Fibroblast of skin of left biceps (primary cell): ENCODE results near the gene ARSG.
"Not testable (repeated sequence)": the region's sequence is repeated elsewhere in the genome, so short reads cannot be mapped to it uniquely, and the experiment has no call there.

Experiments used
- DNase-seq, 2 experiments: peaks; one replicate each; pipeline ENCODE4 v3.0.0-alpha.2; 2013; ENCODE audit warnings: low read depth in 2 of 2

The ARSG gene

DNA sequence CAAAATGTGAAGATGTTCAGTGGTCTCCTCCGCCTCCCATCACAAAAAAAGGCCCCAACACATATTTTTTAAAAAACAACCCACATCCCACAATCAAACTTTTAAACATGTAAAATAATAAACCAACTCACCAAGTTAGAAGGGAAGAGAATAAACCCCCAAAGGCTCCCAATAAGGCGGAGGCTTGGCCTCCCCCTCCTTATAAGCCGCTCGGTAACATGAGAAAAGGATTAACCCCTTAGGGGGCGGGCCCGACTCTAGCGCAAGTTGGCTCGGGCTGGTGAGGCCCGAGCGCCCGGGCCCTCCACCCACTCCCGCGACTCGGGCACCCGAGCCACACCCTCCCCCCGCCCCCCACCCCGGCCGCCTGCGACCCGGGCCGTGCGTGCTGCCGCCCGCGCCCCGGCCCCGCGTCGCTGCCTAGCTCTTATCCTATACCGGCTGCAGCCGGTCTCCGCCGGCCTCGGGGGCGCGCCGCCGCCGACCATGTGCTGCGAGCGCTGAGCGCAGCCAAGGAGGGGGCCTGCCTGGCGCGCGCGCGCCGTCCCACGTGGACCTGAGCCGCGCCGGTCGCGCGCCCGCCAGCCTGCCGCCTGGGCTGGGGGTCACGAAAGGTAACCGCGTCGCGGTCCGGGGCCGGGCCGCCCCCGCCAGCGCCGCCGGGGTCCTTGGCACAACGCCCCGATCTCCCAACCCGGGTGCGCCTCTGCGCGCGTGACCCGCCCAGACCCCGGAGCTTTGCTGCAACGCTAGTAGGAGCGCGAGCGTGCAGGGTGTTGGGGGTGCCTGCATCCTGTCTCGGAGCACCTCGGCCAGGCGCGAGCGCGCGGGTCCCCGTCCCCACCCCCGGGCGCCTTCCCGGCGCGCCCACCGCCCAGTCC is at the start of gene ARSG, which contains the start of gene SLC16A6:
Gene ARSG, plus strand, starts transcription at position 541 of the 881 bp plus-strand sequence. CDS start 15,999 bp downstream, outside the sequence.
Gene SLC16A6, minus strand, starts transcription at position 173 of the 881 bp plus-strand sequence. CDS start 12,807 bp downstream, outside the sequence.
- DNase-seq: no peak

DNA sequence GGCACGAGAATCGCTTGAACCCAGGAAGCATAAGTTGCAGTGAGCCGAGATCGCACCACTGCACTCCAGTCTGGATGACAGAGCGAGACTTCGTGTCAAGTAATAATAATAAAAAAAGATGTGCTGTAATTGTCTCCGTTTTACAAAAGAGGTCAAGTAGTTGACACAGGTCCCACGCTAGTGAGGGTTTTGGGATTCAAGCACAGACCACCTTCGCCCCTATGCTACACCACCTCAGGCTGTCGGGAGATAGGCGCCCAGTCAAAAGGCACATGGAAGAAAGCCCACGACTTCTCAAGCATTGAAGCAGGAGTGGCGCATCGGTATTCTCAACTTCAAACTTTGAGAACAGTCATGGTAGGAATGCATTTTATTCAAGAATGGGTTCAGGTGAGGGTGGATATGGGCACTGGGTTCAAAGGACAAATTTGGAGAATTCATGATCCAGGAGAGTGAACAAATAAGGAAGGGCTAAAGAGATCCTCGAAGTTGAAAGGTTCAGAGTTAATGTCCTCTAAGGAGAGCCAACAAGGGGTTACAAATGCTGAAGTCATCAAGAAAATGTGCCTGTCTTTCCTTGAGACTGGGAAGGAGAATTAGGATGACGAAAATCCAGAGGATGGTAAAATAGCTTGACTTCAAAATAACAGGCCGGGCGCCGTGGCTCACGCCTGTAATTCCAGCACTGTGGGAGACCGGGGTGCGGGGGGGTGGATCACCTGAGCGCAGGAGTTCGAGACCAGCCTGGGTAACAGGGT is 44.8 kb upstream of the ARSG start:
- no peak for DNase-seq

- peak; percentile 84 to 88 for DNase-seq
Observed at GRCh38 chr17:68247445-68248198, 43.7 kb upstream of the ARSG start, which contains the start of gene AMZ2. Gene AMZ2, plus strand, starts transcription at chr17:68248043. Its CDS starts 2,145 bp downstream, at chr17:68250188.

DNA sequence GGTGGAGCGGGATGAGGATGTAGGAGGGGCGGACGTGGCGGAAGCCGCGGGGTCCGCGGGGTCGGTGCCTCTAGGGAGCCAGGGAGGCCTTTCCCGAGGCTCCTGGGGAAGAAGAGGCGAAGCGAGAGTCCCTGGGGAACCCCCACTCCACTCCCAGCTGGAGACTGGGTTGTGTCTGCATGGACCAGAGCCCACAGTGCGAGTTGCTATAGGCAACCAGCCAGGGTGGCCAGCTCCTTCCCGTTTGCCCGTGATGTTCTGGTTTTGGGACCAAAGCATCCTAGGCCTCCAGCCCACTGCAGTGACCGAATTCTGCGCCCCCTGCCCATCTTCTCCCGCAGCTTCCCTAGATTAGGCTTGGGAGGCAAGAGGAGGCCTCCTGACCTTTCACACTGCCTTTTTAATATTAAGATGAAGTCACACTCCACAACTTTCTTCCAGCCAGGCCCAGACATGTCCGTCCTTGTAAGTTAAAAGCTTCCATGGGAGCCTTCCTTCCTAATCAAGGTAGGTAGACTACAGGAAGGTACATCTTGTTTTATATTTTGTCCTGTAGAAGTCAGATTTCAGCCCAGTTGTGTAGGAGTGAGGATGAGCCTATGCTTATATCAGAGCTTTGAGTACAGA is 43.0 kb upstream of the ARSG start:
- no peak for DNase-seq

GRCh38 chr17:68248891-68249290 is 42.4 kb upstream of the ARSG start:
- no peak for DNase-seq

DNA sequence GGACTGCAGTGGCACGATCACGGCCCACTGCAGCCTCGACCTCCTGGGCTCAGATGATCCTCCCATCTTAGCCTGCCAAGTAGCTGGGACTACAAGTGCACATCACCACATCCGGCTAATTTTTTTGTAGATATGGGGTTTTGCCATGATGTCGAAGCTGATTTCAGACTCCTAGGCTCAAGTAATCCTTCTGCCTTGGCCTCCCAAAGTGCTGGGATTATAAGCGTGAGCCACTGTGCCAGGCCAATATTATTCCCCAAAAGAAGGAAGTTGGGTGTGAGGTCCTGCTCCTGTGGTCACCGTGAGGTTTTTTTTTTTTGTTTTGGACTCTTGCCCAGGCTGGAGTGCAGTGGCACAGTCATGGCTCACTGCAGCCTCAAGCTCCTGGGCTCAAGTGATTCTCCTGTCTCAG is 41.9 kb upstream of the ARSG start:
- no peak for DNase-seq

GRCh38 chr17:68253426-68253825 is 37.9 kb upstream of the ARSG start:
- not testable (repeated sequence) for DNase-seq

GRCh38 chr17:68255151-68255550 is 36.1 kb upstream of the ARSG start:
- no peak for DNase-seq

- no peak for DNase-seq
Observed at GRCh38 chr17:68255731-68256538, 35.4 kb upstream of the ARSG start.

- not testable (repeated sequence) for DNase-seq
Observed at GRCh38 chr17:68256701-68257100, 34.6 kb upstream of the ARSG start.

DNA sequence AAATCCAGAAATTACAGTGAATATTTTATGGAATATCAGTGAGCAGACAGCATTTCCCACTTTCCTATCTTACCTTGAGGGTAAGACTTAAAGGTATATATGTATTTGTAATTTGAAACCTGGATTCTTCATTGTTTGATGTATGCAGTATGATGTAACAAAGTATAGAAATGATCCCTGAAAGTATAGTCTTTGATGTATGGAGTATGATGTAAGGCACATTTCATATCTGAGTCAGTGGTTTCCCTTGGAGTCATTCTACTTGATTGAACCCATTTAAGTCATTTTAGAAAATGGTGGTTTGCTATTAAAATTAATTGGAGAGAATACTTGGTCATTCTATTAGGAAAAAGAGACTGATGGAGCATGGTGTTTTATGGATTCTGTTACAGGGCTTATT is 33.4 kb upstream of the ARSG start:
- no peak for DNase-seq

GRCh38 chr17:68258890-68259647 is 32.2 kb upstream of the ARSG start:
- not testable (repeated sequence) for DNase-seq

- DNase-seq: not testable (repeated sequence)
Observed at GRCh38 chr17:68259648-68259951, 31.7 kb upstream of the ARSG start.

GRCh38 chr17:68260051-68260762 is 31.1 kb upstream of the ARSG start:
- no peak for DNase-seq

DNA sequence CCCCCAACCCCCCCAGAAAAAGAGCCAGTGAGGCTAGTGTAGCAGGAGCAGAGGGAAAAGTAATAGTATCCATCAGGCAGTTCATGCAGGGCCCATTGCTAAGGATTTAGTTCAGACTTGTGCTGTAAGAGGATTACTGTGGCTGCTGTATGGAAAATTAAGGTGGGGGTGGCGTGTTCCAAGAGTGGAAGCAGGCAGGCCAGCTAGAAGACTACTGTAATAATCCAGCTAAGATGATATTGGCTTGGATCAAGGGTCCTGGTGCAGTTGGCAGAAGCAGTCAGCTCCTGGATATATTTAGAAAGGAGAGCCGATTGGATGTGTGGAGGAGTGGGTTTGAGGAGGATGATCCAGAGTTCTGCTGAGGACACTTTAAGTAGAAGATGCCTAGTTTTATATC is 28.8 kb upstream of the ARSG start:
- DNase-seq: not testable (repeated sequence)

- not testable (repeated sequence) for DNase-seq
Observed at GRCh38 chr17:68263101-68263681, 28.1 kb upstream of the ARSG start.

GRCh38 chr17:68265833-68266232 is 25.5 kb upstream of the ARSG start:
- not testable (repeated sequence) for DNase-seq

GRCh38 chr17:68273722-68274121 is 17.6 kb upstream of the ARSG start:
- DNase-seq: no peak

GRCh38 chr17:68276339-68276738 is 15.0 kb upstream of the ARSG start:
- not testable (repeated sequence) for DNase-seq
